Measurements from ENCODE around the gene GPRASP2.
"Not testable (repeated sequence)": the region's sequence is repeated elsewhere in the genome, so short reads cannot be mapped to it uniquely, and the experiment has no call there.

- TF ChIP-seq EZH2phosphoT487 (conservative IDR thresholded peaks at IDR 0.05; ENCODE audit: low read length); CTCF (IDR thresholded peaks at IDR 0.05; ENCODE audit: insufficient read depth, low read length, poor library complexity, severe bottlenecking): not testable (repeated sequence)
These were observed 48.4 kb upstream of the GPRASP2 start for GRCh38 chrX:102663820-102664219.
